HL-60 (cell line): ENCODE data around the gene DOK5.

Experiments
- DNase-seq, 2 experiments: peaks; one replicate each; pipeline ENCODE4 v3.0.0-alpha.2; 2010 to 2020; ENCODE audit warnings: low read depth in 1 of 2, low spot score in 1 of 2
- H3K27ac ChIP-seq: fragments of 250-450 bp; sonication (Bioruptor Pico); replicated peaks from 2 replicates; pipeline ENCODE4 v1.5.1; 2020; ENCODE audit warnings: mild to moderate bottlenecking, moderate library complexity
- H3K27me3 ChIP-seq: fragments of 250-450 bp; sonication (Bioruptor Pico); 2 replicates; pipeline ENCODE4 v1.5.1; 2021; ENCODE audit warnings: mild to moderate bottlenecking, moderate library complexity; ENCODE audit not compliant: insufficient read depth, poor library complexity, severe bottlenecking
- H3K4me3 ChIP-seq: replicated peaks from 2 replicates; pipeline ENCODE4 v1.5.1; 2011; ENCODE audit warnings: mild to moderate bottlenecking, control low read depth, low read length; ENCODE audit not compliant: insufficient read depth
- CTCF ChIP-seq: IDR thresholded peaks from one replicate; pipeline ENCODE4 v1.5.1; 2011; ENCODE audit warnings: low read length, control low read depth, inconsistent platforms; ENCODE audit not compliant: insufficient read depth
- GABPA ChIP-seq: IDR thresholded peaks from 2 replicates; pipeline ENCODE4 v1.6.1; 2012; ENCODE audit warnings: low read depth
- POLR2AphosphoS5 ChIP-seq: IDR thresholded peaks from 2 replicates; pipeline ENCODE4 v1.6.1; 2012; ENCODE audit warnings: low read depth
- REST ChIP-seq: IDR thresholded peaks from 2 replicates; pipeline ENCODE4 v1.6.1; 2012; ENCODE audit warnings: low read depth; ENCODE audit not compliant: insufficient replicate concordance
- SPI1 ChIP-seq: IDR thresholded peaks from 2 replicates; pipeline ENCODE4 v1.6.1; 2012; ENCODE audit warnings: low read depth, mild to moderate bottlenecking, borderline replicate concordance

DOK5 gene

GRCh38 chr20:54469952-54470351, 5.4 kb upstream of the DOK5 start:
- no peak for TF ChIP-seq GABPA
- TF ChIP-seq SPI1 = no peak
- TF ChIP-seq POLR2AphosphoS5 = no peak
- no peak for TF ChIP-seq REST
- TF ChIP-seq CTCF = no peak
- Histone ChIP-seq H3K27ac (no peak overlapping the region), H3K27me3 (peaks cover 15% of the 10 kb centered on the region), H3K4me3 (no peak overlapping the region)
- no peak for DNase-seq

- H3K4me3 ChIP-seq = no peak overlapping the region
- no peak overlapping the region for H3K27ac ChIP-seq
- TF ChIP-seq POLR2AphosphoS5 = no peak
- no peak for TF ChIP-seq CTCF
- no peak for TF ChIP-seq SPI1
- no peak for TF ChIP-seq GABPA
- TF ChIP-seq REST = no peak
- H3K27me3 ChIP-seq = peaks cover 21% of the 10 kb centered on the region
- DNase-seq = no peak
Measured at GRCh38 chr20:54470697-54471096, 4.7 kb upstream of the DOK5 start.

- no peak overlapping the region for H3K27ac ChIP-seq
- no peak for DNase-seq
- TF ChIP-seq GABPA (no peak), SPI1 (no peak), CTCF (no peak), POLR2AphosphoS5 (no peak), REST (no peak)
- H3K4me3 ChIP-seq = no peak overlapping the region
- peaks cover 39% of the 10 kb centered on the region for H3K27me3 ChIP-seq
Measured at GRCh38 chr20:54472607-54473006, 2.8 kb upstream of the DOK5 start.
